GM23248 (cell line): ENCODE measurements around the gene ZNF554.

ENCODE experiments used
- EZH2 ChIP-seq: fragments of 200-600 bp; sonication (generic); IDR thresholded peaks from 2 replicates; pipeline ENCODE4 v1.6.1; 2018; ENCODE audit warnings: antibody characterized with exemption, mild to moderate bottlenecking; ENCODE audit not compliant: insufficient read depth, poor library complexity, severe bottlenecking
- EZH2phosphoT487 ChIP-seq: fragments of 200-600 bp; sonication (generic); IDR thresholded peaks from 2 replicates; pipeline ENCODE4 v1.6.1; 2018; ENCODE audit warnings: antibody characterized with exemption, moderate library complexity, mild to moderate bottlenecking, low read depth; ENCODE audit not compliant: insufficient read depth

DNA sequence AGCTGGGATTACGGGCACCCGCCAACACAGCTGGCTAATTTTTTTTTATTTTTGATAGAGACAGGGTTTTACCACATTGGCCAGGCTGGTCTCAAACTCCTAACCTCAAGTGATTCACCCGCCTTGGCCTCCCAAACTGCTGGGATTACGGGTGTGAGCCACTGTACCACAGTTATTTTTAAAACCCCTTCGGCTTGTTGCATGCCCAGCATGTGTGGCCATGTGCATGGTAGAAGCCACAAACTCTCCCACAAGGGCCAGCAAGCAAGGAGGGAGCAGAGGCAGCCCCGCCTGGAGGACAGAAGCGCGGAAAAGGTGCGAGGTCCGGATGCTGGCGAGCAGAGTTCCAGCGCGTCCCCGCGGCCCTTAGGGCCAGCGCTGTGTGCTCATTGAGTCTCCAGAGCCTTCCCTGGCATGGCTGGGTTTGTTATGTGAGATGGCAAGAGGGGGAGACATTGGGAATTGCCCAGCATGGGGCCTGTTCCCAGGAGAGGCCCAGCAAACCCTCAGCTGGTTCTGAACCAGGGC lies 21.4 kb upstream of the ZNF554 start:
- TF ChIP-seq EZH2 (no peak), EZH2phosphoT487 (no peak)
